Left lung (tissue), 10 donors: ENCODE results near the gene TGFBI. TPM values are rescaled to one million over a fixed set of nuclear protein-coding genes. Genes with fewer than 3 reads are reported as not detected.

Experiments
- ATAC-seq: fragments of 200-7000 bp; cut with Tn5 transposase; one replicate; pipeline ENCODE4 v1.9.1; 2020; ENCODE audit warnings: moderate library complexity
- DNase-seq, 4 donors: peaks; one replicate each; pipeline ENCODE4 v3.0.0-alpha.2; 2013 to 2020
- H3K27ac ChIP-seq, 2 donors: fragments of 200-600 bp; sonication (generic) in 1 of 2; one replicate each; pipeline versions ENCODE4 v1.5.0 to v1.8.0; 2020 to 2021
- H3K27me3 ChIP-seq, 2 donors: fragments of 200-600 bp; sonication (generic) in 1 of 2; one replicate each; pipeline versions ENCODE4 v1.5.0 to v1.8.0; 2020 to 2021
- H3K36me3 ChIP-seq, 2 donors: fragments of 200-600 bp; sonication (generic) in 1 of 2; one replicate each; pipeline versions ENCODE4 v1.5.0 to v1.8.0; 2020 to 2021
- H3K4me1 ChIP-seq, 2 donors: fragments of 200-600 bp; one replicate each; pipeline ENCODE4 v1.8.0; 2021
- H3K4me3 ChIP-seq, 2 donors: fragments of 200-600 bp; sonication (generic) in 1 of 2; one replicate each; pipeline versions ENCODE4 v1.5.0 to v1.8.0; 2020 to 2021; ENCODE audit warnings: mild to moderate bottlenecking in 1 of 2
- H3K9me3 ChIP-seq, 2 donors: fragments of 200-600 bp; sonication (generic) in 1 of 2; one replicate each; pipeline versions ENCODE4 v1.5.0 to v1.8.0; 2020 to 2021
- CTCF ChIP-seq, 2 donors: fragments of 200-600 bp; sonication (generic) in 1 of 2; IDR thresholded peaks; one replicate each; pipeline versions ENCODE4 v1.5.0 to v1.8.0; 2021; ENCODE audit warnings: antibody characterized with exemption in 2 of 2
- intact Hi-C, 2 donors: fragments of 100-400 bp; cut with DNase I; formaldehyde crosslinking; loops; one replicate each; pipeline versions ENCODE4 v1.11.2 to v1.14.2; 2022
- polyA plus RNA-seq, 6 donors: library from polyadenylated mRNA; unstranded; fragments of 120-200 nt; gene quantifications; one replicate each; pipeline ENCODE4 v1.2.1, GENCODE V29; 2013; ENCODE audit not compliant: insufficient read length in 6 of 6
- total RNA-seq, 2 donors: library from RNA; stranded (reverse); fragmentation: NEBNext Ultra II Directional; extraction: Animal tissue kit (Norgen Biotek cat#: 25700); gene quantifications; one replicate each; pipeline ENCODE4 v1.2.1, GENCODE V29; 2021
- donor health status: DM: no; HTN: yes; CAD: no.
- donor health status: DM: no; HTN: no; CAD: no.

The TGFBI gene
- total and polyA plus RNA-seq, 8 donors: 124 to 222 (median 146) TPM

GRCh38 chr5:135985951-135986350 is 42.8 kb upstream of the TGFBI start:
- intact Hi-C loops: no loop called here
- Histone ChIP-seq H3K27me3 (no peaks in the 10 kb centered on the region), H3K4me3 (no peak overlapping the region), H3K27ac (peak overlapping the region in 1 of 2 donors; percentile 13), H3K36me3 (no peaks in the 10 kb centered on the region), H3K4me1 (no peaks in the 10 kb centered on the region), H3K9me3 (no peaks in the 10 kb centered on the region)
- ATAC-seq: no peak
- no peak for TF ChIP-seq CTCF (IDR thresholded peaks at IDR 0.05)
- no peak for DNase-seq

GRCh38 chr5:135986401-135986800 is 42.4 kb upstream of the TGFBI start:
- DNase-seq (no peak), ATAC-seq (no peak)
- no peaks in the 10 kb centered on the region for H3K27me3 ChIP-seq
- H3K4me1 ChIP-seq: no peaks in the 10 kb centered on the region
- H3K27ac ChIP-seq: peak overlapping the region in 1 of 2 donors; percentile 13
- H3K36me3 ChIP-seq: no peaks in the 10 kb centered on the region
- intact Hi-C loops: no loop called here
- no peak for TF ChIP-seq CTCF (IDR thresholded peaks at IDR 0.05)
- no peak overlapping the region for H3K4me3 ChIP-seq
- H3K9me3 ChIP-seq: no peaks in the 10 kb centered on the region

- H3K27ac ChIP-seq: peak overlapping the region in 1 of 2 donors; percentile 13
- DNase-seq (no peak), ATAC-seq (no peak)
- no peaks in the 10 kb centered on the region for H3K27me3 ChIP-seq
- H3K4me3 ChIP-seq: no peak overlapping the region
- H3K36me3 ChIP-seq: no peaks in the 10 kb centered on the region
- no peaks in the 10 kb centered on the region for H3K9me3 ChIP-seq
- intact Hi-C loops: no loop called here
- H3K4me1 ChIP-seq: no peaks in the 10 kb centered on the region
- no peak for TF ChIP-seq CTCF (IDR thresholded peaks at IDR 0.05)
These were observed 41.8 kb upstream of the TGFBI start for GRCh38 chr5:135986891-135987401.

- no peak for ATAC-seq
- H3K27me3 ChIP-seq: no peaks in the 10 kb centered on the region
- no peak overlapping the region for H3K4me3 ChIP-seq
- peaks cover 0 to 5% of the 10 kb centered on the region in 2 donors for H3K4me1 ChIP-seq
- DNase-seq: no peak
- no peak overlapping the region for H3K27ac ChIP-seq
- intact Hi-C loops: no loop called here
- no peak for TF ChIP-seq CTCF (IDR thresholded peaks at IDR 0.05)
- H3K36me3 ChIP-seq: no peaks in the 10 kb centered on the region
- no peaks in the 10 kb centered on the region for H3K9me3 ChIP-seq
These were observed 40.2 kb upstream of the TGFBI start for GRCh38 chr5:135988546-135988945.

GRCh38 chr5:135989686-135990085 is 39.1 kb upstream of the TGFBI start:
- intact Hi-C loops: no loop called here
- TF ChIP-seq CTCF (IDR thresholded peaks at IDR 0.05): no peak
- Histone ChIP-seq H3K27ac (no peak overlapping the region), H3K4me1 (peaks cover 0 to 8% of the 10 kb centered on the region in 2 donors), H3K4me3 (no peak overlapping the region), H3K36me3 (no peaks in the 10 kb centered on the region), H3K27me3 (no peaks in the 10 kb centered on the region), H3K9me3 (no peaks in the 10 kb centered on the region)
- no peak for ATAC-seq
- no peak for DNase-seq
